A549 (cell line): ENCODE data around the gene TMEM255A.

Experiments
- CTCF ChIP-seq: fragments of >200 bp; sonication (Bioruptor Twin); formaldehyde crosslinking; IDR thresholded peaks from 3 replicates; pipeline ENCODE4 v1.5.1; 2016
- ELK1 ChIP-seq: fragments of 150-350 bp; IDR thresholded peaks from 2 replicates; pipeline ENCODE4 v1.6.1; 2014; ENCODE audit warnings: low read depth, mild to moderate bottlenecking, low read length
- EP300 ChIP-seq, 2 experiments: fragments of >200 bp; sonication (Bioruptor Twin); formaldehyde crosslinking; IDR thresholded peaks; 2 replicates in 1 of 2; 3 replicates in 1 of 2; pipeline ENCODE4 v1.6.1; 2016 to 2017
- FOSL2 ChIP-seq, 2 experiments: fragments of 450-650 bp in 1 of 2; fragments of >200 bp in 1 of 2; sonication (Bioruptor Twin) in 1 of 2; formaldehyde crosslinking; IDR thresholded peaks; 2 replicates each; pipeline versions ENCODE4 v1.5.0 to v1.6.1; 2016 to 2020; ENCODE audit warnings: mild to moderate bottlenecking in 1 of 2, moderate library complexity in 1 of 2
- JUN ChIP-seq, 2 experiments: fragments of >200 bp; sonication (Bioruptor Twin); formaldehyde crosslinking; IDR thresholded peaks; 2 replicates in 1 of 2; 3 replicates in 1 of 2; pipeline ENCODE4 v1.6.1; 2016 to 2017
- KDM1A ChIP-seq: fragments of 200-600 bp; sonication (generic); IDR thresholded peaks from 2 replicates; pipeline ENCODE4 v1.6.1; 2016; ENCODE audit warnings: low read depth, mild to moderate bottlenecking
- MYC ChIP-seq: IDR thresholded peaks from 2 replicates; pipeline ENCODE4 v1.6.1; 2012; ENCODE audit warnings: mild to moderate bottlenecking, inconsistent platforms, low read length, improper control_type of control experiment, borderline replicate concordance
- NR3C1 ChIP-seq: fragments of >200 bp; sonication (Bioruptor Twin); formaldehyde crosslinking; IDR thresholded peaks from 3 replicates; pipeline ENCODE4 v1.6.1; 2017
- RAD21 ChIP-seq, 2 experiments: fragments of >200 bp in 1 of 2; sonication (Bioruptor Twin) in 1 of 2; formaldehyde crosslinking in 1 of 2; IDR thresholded peaks in 1 of 2; conservative IDR thresholded peaks in 1 of 2; 2 replicates in 1 of 2; 3 replicates in 1 of 2; pipeline ENCODE4 v1.6.1; 2012 to 2018; ENCODE audit warnings: inconsistent platforms in 1 of 2
- REST ChIP-seq: fragments of 200-600 bp; sonication (generic); IDR thresholded peaks from 2 replicates; pipeline ENCODE4 v1.6.1; 2016; ENCODE audit warnings: antibody characterized with exemption, mild to moderate bottlenecking, moderate library complexity
- RNF2 ChIP-seq: fragments of 200-600 bp; sonication (generic); IDR thresholded peaks from 2 replicates; pipeline ENCODE4 v1.6.1; 2016; ENCODE audit warnings: low read depth, mild to moderate bottlenecking, antibody characterized with exemption, moderate library complexity, borderline replicate concordance
- USF2 ChIP-seq: fragments of 450-650 bp; IDR thresholded peaks from 2 replicates; pipeline ENCODE4 v1.6.1; 2014; ENCODE audit warnings: antibody characterized with exemption
- ZFP36 ChIP-seq: fragments of 450-650 bp; IDR thresholded peaks from 2 replicates; pipeline ENCODE4 v1.6.1; 2014; ENCODE audit warnings: borderline replicate concordance; ENCODE audit not compliant: partially characterized antibody
- TF ChIP-seq, protein P1 (sequence below): fragments of 250-450 bp; sonication (Bioruptor Pico); IDR thresholded peaks from 2 replicates; pipeline ENCODE4 v1.5.0; 2021; ENCODE audit warnings: mild to moderate bottlenecking, moderate library complexity, borderline replicate concordance

DNA sequence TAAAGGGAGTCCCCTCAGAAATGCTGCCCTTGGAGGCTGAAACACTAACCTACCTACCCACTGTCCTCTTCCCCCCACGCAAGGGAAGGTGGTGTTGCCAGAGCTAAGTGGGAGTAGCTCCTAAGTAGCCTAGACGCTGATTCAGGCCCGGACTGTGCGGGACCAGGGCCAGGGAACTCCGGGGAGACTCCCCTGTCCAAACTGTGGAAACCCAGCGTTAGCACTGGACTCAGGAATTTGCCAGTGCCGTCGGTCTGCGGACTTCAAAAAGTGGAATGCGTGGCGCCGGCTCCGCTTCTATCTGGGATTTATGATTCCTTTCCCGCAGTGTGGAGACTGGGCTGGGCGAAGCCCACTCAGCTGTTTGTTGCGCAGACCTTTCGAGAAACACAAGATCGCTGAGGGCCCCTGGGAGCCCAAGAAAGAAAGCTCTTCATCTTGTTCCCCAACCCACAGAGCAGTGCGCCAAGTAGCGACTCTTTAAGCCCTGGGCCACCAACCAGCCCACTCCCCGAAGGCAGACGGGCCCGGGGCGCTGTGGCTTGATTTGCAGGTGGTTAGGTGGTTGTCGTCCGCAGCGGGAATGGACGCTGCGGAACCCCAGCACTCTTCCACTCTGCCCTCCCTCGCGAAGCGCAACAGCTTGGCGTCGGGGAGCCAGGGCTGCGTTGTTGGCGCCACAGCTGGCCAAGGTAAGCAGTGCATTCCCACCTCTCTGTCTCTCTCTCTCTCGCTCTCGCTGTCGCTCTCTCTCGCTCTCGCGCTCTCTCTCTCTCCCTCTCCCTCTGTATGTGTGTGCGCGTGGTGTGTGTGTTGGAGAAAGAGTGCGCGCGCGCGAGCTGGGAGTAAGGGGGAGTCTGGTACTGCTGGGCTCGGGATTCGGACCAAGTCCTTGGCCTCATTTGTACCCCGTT lies 2.0 kb downstream of the TMEM255A start:
- TF ChIP-seq EP300 (IDR thresholded peaks at IDR 0.05), result no peak
- TF ChIP-seq ZFP36, result peak; percentile 60
- TF ChIP-seq JUN (IDR thresholded peaks at IDR 0.05), result no peak
- no peak for TF ChIP-seq FOSL2 (IDR thresholded peaks at IDR 0.05)
- TF ChIP-seq FOSL2 (CRISPR knock-in tag; IDR thresholded peaks at IDR 0.05), result no peak
- TF ChIP-seq CTCF, result peak; percentile 37
- TF ChIP-seq RAD21 (conservative IDR thresholded peaks at IDR 0.05 in 1 of 2, IDR thresholded peaks at IDR 0.05 in 1 of 2), result peak in 1 of 2 experiments; percentile 22; a peak in 1 of 5 replicates
- no peak for TF ChIP-seq NR3C1
- TF ChIP-seq MYC, result no peak
- TF ChIP-seq ELK1, result no peak
- no peak for TF ChIP-seq KDM1A
- TF ChIP-seq RNF2, result no peak
- TF ChIP-seq, protein P1, sequence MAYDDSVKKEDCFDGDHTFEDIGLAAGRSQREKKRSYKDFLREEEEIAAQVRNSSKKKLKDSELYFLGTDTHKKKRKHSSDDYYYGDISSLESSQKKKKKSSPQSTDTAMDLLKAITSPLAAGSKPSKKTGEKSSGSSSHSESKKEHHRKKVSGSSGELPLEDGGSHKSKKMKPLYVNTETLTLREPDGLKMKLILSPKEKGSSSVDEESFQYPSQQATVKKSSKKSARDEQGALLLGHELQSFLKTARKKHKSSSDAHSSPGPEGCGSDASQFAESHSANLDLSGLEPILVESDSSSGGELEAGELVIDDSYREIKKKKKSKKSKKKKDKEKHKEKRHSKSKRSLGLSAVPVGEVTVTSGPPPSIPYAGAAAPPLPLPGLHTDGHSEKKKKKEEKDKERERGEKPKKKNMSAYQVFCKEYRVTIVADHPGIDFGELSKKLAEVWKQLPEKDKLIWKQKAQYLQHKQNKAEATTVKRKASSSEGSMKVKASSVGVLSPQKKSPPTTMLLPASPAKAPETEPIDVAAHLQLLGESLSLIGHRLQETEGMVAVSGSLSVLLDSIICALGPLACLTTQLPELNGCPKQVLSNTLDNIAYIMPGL (CRISPR knock-in tag), result no peak
- peak; percentile 66 for TF ChIP-seq REST
- TF ChIP-seq USF2, result no peak
